GM12878 (cell line): ENCODE measurements around the gene LRRC2. TPM values are rescaled to one million over a fixed set of nuclear protein-coding genes. Genes with fewer than 3 reads are reported as not detected.

Experiments
- BHLHE40 ChIP-seq, 2 experiments: fragments of 450-650 bp in 1 of 2; IDR thresholded peaks; 2 replicates each; pipeline ENCODE4 v1.6.1; 2011 to 2017; ENCODE audit warnings: low read depth in 2 of 2, borderline replicate concordance in 1 of 2, improper control_type of control experiment in 1 of 2, low read length in 1 of 2, mild to moderate bottlenecking in 1 of 2
- BMI1 ChIP-seq: fragments of 450-650 bp; IDR thresholded peaks from 2 replicates; pipeline ENCODE4 v1.6.1; 2016; ENCODE audit warnings: mild to moderate bottlenecking, moderate library complexity, borderline replicate concordance
- CHD2 ChIP-seq: IDR thresholded peaks from 2 replicates; pipeline ENCODE4 v1.6.1; 2011; ENCODE audit warnings: low read depth, low read length, improper control_type of control experiment, borderline replicate concordance
- CREM ChIP-seq: IDR thresholded peaks from 2 replicates; pipeline ENCODE4 v1.6.1; 2014; ENCODE audit warnings: antibody characterized with exemption, low read depth
- FOS ChIP-seq: IDR thresholded peaks from 3 replicates; pipeline ENCODE4 v1.6.1; 2011; ENCODE audit warnings: borderline replicate concordance; ENCODE audit not compliant: insufficient read length; ENCODE audit errors: extremely low read depth
- FOXM1 ChIP-seq: IDR thresholded peaks from 2 replicates; pipeline ENCODE4 v1.6.1; 2012; ENCODE audit warnings: low read depth, mild to moderate bottlenecking, inconsistent platforms, low read length, moderate library complexity
- MTA2 ChIP-seq: fragments of 450-650 bp; IDR thresholded peaks from 2 replicates; pipeline ENCODE4 v1.6.1; 2016; ENCODE audit warnings: low read depth, mild to moderate bottlenecking, moderate library complexity
- MXI1 ChIP-seq: fragments of 150-350 bp; IDR thresholded peaks from 2 replicates; pipeline ENCODE4 v1.6.1; 2011; ENCODE audit warnings: low read depth, mild to moderate bottlenecking, inconsistent platforms, low read length, improper control_type of control experiment
- NR2C2 ChIP-seq: IDR thresholded peaks from 2 replicates; pipeline ENCODE4 v1.6.1; 2011; ENCODE audit warnings: borderline replicate concordance, low read depth; ENCODE audit not compliant: control insufficient read depth, insufficient read length
- PAX5 ChIP-seq: IDR thresholded peaks from 2 replicates; pipeline ENCODE4 v1.6.1; 2011; ENCODE audit warnings: low read depth, low read length, borderline replicate concordance
- POLR2A ChIP-seq: IDR thresholded peaks from 2 replicates; pipeline ENCODE4 v1.6.1; 2011; ENCODE audit warnings: low read depth, mild to moderate bottlenecking, low read length
- POLR2AphosphoS2 ChIP-seq: IDR thresholded peaks from 2 replicates; pipeline ENCODE4 v1.6.1; 2011; ENCODE audit warnings: low read depth, mild to moderate bottlenecking, low read length, improper control_type of control experiment, moderate library complexity
- RAD21 ChIP-seq: IDR thresholded peaks from 2 replicates; pipeline ENCODE4 v1.6.1; 2011; ENCODE audit warnings: mild to moderate bottlenecking, low read depth, low read length, moderate library complexity; ENCODE audit not compliant: insufficient read depth
- RB1 ChIP-seq: fragments of 450-650 bp; formaldehyde crosslinking; IDR thresholded peaks from 2 replicates; pipeline ENCODE4 v1.6.1; 2017; ENCODE audit warnings: mild to moderate bottlenecking, borderline replicate concordance
- SMC3 ChIP-seq: IDR thresholded peaks from 2 replicates; pipeline ENCODE4 v1.6.1; 2011; ENCODE audit warnings: low read length, improper control_type of control experiment, borderline replicate concordance
- SP1 ChIP-seq: IDR thresholded peaks from one replicate; pipeline ENCODE4 v1.6.1; 2011; ENCODE audit warnings: low read depth, low read length
- TARDBP ChIP-seq: IDR thresholded peaks from 2 replicates; pipeline ENCODE4 v1.6.1; 2016; ENCODE audit warnings: borderline replicate concordance
- ZNF207 ChIP-seq: fragments of 450-650 bp; IDR thresholded peaks from 2 replicates; pipeline ENCODE4 v1.6.1; 2014; ENCODE audit warnings: antibody characterized with exemption, mild to moderate bottlenecking, borderline replicate concordance
- polyA plus RNA-seq, 11 experiments: library from polyadenylated mRNA; depleted of rRNA in 4 of 11; unstranded in 6 of 11; stranded (reverse) in 5 of 11; fragments of >200 nt; fragmentation: Nextera tagmentation in 4 of 11; fragmentation: Illumina TruSeq in 1 of 11; extraction: Ambion mirVana in 4 of 11; extraction: Trizol in 1 of 11; gene quantifications; 1 replicate in 1 of 11; 2 replicates in 10 of 11; pipeline versions ENCODE4 v1.2.1 to v1.2.3, GENCODE V29; 2011 to 2016; ENCODE audit warnings: inconsistent platforms in 2 of 11, missing spikeins in 2 of 11, low read depth in 1 of 11
- total RNA-seq, 4 experiments: library from RNA; depleted of rRNA in 3 of 4; stranded (reverse); fragments of >200 nt in 3 of 4; fragmentation: Illumina TruSeq in 1 of 4; extraction: Trizol in 1 of 4; gene quantifications; 2 replicates each; pipeline versions ENCODE4 v1.2.1 to v1.2.3, GENCODE V29; 2013 to 2021
- TF ChIP-seq, protein P1 (sequence below): fragments of 150-350 bp; IDR thresholded peaks from 2 replicates; pipeline ENCODE4 v1.6.1; 2014; ENCODE audit warnings: mild to moderate bottlenecking, low read depth, low read length
- TF ChIP-seq, protein P2 (sequence below): IDR thresholded peaks from 2 replicates; pipeline ENCODE4 v1.6.1; 2011; ENCODE audit warnings: low read depth, mild to moderate bottlenecking, low read length, moderate library complexity, borderline replicate concordance; ENCODE audit errors: extremely low read depth
- TF ChIP-seq, protein P3 (sequence below), 3 experiments: IDR thresholded peaks in 2 of 3; conservative IDR thresholded peaks in 1 of 3; 2 replicates each; pipeline ENCODE4 v1.5.1; 2011; ENCODE audit warnings: low read depth in 3 of 3, low read length in 3 of 3, mild to moderate bottlenecking in 3 of 3, control low read depth in 2 of 3, moderate library complexity in 2 of 3, inconsistent platforms in 1 of 3, mixed read lengths in 1 of 3; ENCODE audit not compliant: control insufficient read depth in 2 of 3, insufficient read depth in 1 of 3; ENCODE audit errors: extremely low read depth in 1 of 3

The LRRC2 gene
- total and polyA plus RNA-seq, 10 of the 15 experiments (the other 5 are each of a cell fraction or from before 2014, with no cell fraction given): not detected

DNA sequence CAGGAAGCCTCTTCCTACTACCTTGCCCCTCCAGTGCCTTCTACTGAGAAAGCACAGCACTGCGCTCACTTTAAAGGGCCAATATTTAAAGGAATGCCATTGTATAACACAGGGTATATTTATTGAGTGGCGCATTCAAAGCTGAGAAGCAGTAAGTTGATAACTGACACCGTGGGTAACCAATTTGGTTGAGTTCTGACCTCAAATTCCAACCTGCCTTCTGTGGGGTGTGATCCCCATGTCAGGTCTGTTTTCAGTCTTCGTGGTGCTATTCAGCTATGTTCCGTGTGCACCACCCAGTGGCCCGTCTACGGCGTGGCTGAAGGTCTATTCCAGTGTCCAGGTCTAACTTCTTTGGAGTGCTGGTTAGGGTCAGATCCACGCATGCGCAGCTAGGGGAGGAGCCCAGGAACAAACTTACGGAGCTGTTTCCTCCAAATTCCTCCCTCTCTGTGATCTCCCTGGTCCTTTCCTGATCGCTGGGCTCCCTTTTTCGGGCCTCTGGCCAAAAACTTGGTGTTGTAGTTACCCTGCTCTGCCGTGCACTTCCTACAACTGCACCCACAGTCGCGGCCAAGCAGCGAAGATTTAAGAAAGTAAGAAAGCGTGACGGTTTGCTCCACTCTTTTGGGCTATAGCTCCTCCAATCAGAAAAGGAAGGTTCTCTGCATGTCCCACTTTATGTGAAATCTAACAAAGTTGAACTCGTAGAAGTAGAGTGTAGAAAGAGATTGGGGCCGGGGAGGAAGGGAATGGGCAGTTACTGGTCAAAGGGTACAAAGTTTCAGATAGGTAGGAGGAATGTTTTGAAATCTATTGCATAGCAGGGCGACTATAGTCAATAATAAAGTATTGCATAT lies 7.7 kb downstream of the LRRC2 start (continued):
- TF ChIP-seq, protein P1, sequence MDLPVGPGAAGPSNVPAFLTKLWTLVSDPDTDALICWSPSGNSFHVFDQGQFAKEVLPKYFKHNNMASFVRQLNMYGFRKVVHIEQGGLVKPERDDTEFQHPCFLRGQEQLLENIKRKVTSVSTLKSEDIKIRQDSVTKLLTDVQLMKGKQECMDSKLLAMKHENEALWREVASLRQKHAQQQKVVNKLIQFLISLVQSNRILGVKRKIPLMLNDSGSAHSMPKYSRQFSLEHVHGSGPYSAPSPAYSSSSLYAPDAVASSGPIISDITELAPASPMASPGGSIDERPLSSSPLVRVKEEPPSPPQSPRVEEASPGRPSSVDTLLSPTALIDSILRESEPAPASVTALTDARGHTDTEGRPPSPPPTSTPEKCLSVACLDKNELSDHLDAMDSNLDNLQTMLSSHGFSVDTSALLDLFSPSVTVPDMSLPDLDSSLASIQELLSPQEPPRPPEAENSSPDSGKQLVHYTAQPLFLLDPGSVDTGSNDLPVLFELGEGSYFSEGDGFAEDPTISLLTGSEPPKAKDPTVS: no peak
- TF ChIP-seq SP1: no peak
- TF ChIP-seq RAD21: peak; percentile 97
- TF ChIP-seq PAX5: 0 out of 2 replicates have a peak, but pooled peaks have one; percentile 49
- TF ChIP-seq, protein P2, sequence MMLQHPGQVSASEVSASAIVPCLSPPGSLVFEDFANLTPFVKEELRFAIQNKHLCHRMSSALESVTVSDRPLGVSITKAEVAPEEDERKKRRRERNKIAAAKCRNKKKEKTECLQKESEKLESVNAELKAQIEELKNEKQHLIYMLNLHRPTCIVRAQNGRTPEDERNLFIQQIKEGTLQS: peak; percentile 19; the same call in 1 of the 2 replicates
- no peak for TF ChIP-seq MTA2
- TF ChIP-seq ZNF207: no peak
- 0 out of 2 replicates have a peak, but pooled peaks have one; percentile 50 for TF ChIP-seq FOXM1
- no peak for TF ChIP-seq POLR2A
- peak; percentile 96 for TF ChIP-seq SMC3
- no peak for TF ChIP-seq MXI1
- TF ChIP-seq BMI1: no peak
- TF ChIP-seq POLR2AphosphoS2: no peak
- TF ChIP-seq RB1: 0 out of 2 replicates have a peak, but pooled peaks have one; percentile 50
- TF ChIP-seq FOS: no peak
- no peak for TF ChIP-seq CHD2
- no peak for TF ChIP-seq CREM
- TF ChIP-seq BHLHE40 (IDR thresholded peaks at IDR 0.05; ENCODE audit: borderline replicate concordance in 1 of 2, low read depth in 2 of 2, low read length in 1 of 2): no peak
- TF ChIP-seq, protein P3, sequence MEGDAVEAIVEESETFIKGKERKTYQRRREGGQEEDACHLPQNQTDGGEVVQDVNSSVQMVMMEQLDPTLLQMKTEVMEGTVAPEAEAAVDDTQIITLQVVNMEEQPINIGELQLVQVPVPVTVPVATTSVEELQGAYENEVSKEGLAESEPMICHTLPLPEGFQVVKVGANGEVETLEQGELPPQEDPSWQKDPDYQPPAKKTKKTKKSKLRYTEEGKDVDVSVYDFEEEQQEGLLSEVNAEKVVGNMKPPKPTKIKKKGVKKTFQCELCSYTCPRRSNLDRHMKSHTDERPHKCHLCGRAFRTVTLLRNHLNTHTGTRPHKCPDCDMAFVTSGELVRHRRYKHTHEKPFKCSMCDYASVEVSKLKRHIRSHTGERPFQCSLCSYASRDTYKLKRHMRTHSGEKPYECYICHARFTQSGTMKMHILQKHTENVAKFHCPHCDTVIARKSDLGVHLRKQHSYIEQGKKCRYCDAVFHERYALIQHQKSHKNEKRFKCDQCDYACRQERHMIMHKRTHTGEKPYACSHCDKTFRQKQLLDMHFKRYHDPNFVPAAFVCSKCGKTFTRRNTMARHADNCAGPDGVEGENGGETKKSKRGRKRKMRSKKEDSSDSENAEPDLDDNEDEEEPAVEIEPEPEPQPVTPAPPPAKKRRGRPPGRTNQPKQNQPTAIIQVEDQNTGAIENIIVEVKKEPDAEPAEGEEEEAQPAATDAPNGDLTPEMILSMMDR (IDR thresholded peaks at IDR 0.05 in 2 of 3, conservative IDR thresholded peaks at IDR 0.05 in 1 of 3; ENCODE audit: control insufficient read depth in 2 of 3, extremely low read depth in 1 of 3, insufficient read depth in 1 of 3, low read depth in 3 of 3, low read length in 3 of 3): peak; percentile 88 to 95 (median 88)
- no peak for TF ChIP-seq NR2C2
- TF ChIP-seq TARDBP: no peak
